Suprapubic skin (tissue), 3 donors: Measurements from ENCODE around the gene SLC16A14.

ENCODE experiments used
- EP300 ChIP-seq: sonication (generic); formaldehyde crosslinking; IDR thresholded peaks from one replicate; pipeline ENCODE4 v1.6.1; 2017; ENCODE audit warnings: antibody characterized with exemption
- TF ChIP-seq, protein P1 (sequence below), 2 donors: fragments of 200-600 bp in 1 of 2; fragments of 450-650 bp in 1 of 2; sonication (generic) in 1 of 2; IDR thresholded peaks; one replicate each; pipeline ENCODE4 v1.5.1; 2016 to 2019; ENCODE audit warnings: antibody characterized with exemption in 2 of 2, mild to moderate bottlenecking in 1 of 2, moderate library complexity in 1 of 2

DNA sequence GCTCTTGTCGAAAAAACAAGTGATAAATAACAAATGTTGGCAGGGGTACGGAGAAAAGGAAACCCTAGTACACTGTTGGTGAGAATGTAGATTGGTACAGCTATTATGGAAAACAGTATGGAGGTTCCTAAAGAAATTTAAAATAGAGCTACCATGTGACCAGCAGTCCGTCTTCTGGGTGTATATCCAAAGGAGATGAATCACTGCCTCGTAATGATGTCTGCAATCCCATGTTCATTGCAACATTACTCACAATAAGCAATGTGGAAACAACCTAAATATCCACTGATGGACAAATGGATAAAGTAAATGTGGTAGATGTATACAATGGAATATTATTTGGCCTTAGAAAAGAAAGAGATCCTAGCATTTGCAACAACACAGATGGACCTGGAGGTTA, 50.6 kb downstream of the SLC16A14 start:
- TF ChIP-seq, protein P1, sequence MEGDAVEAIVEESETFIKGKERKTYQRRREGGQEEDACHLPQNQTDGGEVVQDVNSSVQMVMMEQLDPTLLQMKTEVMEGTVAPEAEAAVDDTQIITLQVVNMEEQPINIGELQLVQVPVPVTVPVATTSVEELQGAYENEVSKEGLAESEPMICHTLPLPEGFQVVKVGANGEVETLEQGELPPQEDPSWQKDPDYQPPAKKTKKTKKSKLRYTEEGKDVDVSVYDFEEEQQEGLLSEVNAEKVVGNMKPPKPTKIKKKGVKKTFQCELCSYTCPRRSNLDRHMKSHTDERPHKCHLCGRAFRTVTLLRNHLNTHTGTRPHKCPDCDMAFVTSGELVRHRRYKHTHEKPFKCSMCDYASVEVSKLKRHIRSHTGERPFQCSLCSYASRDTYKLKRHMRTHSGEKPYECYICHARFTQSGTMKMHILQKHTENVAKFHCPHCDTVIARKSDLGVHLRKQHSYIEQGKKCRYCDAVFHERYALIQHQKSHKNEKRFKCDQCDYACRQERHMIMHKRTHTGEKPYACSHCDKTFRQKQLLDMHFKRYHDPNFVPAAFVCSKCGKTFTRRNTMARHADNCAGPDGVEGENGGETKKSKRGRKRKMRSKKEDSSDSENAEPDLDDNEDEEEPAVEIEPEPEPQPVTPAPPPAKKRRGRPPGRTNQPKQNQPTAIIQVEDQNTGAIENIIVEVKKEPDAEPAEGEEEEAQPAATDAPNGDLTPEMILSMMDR (IDR thresholded peaks at IDR 0.05) = no peak
- TF ChIP-seq EP300 = no peak
